Natural killer cell (primary cell): ENCODE results near the gene FAM13A. TPM values are rescaled to one million over a fixed set of nuclear protein-coding genes. Genes with fewer than 3 reads are reported as not detected.

Source experiments
- ATAC-seq, 3 donors: fragments of 150-1000 bp in 2 of 3; fragments of 200-7000 bp in 1 of 3; cut with Tn5 transposase; 1 replicate in 1 of 3; 2 replicates in 2 of 3; pipeline ENCODE4 v1.10.0; 2021; ENCODE audit warnings: mild to moderate bottlenecking in 2 of 3, moderate library complexity in 2 of 3
- DNase-seq, 2 donors: peaks; one replicate each; pipeline versions ENCODE4 v3.0.0 to v3.0.0-alpha.2; 2013 to 2021; ENCODE audit warnings: mixed read lengths in 1 of 2
- H3K27ac ChIP-seq: one replicate; pipeline ENCODE4 v1.5.1; 2013; ENCODE audit warnings: mild to moderate bottlenecking, low read length
- H3K27me3 ChIP-seq: one replicate; pipeline ENCODE4 v1.6.1; 2013; ENCODE audit warnings: low read length; ENCODE audit not compliant: control insufficient read depth, insufficient read depth
- H3K36me3 ChIP-seq: one replicate; pipeline ENCODE4 v1.6.1; 2013; ENCODE audit warnings: low read length; ENCODE audit not compliant: control insufficient read depth, insufficient read depth
- H3K4me1 ChIP-seq: one replicate; pipeline ENCODE4 v1.6.1; 2013; ENCODE audit warnings: low read length; ENCODE audit not compliant: control insufficient read depth, insufficient read depth
- H3K4me3 ChIP-seq: one replicate; pipeline ENCODE4 v1.5.1; 2013; ENCODE audit warnings: low read length
- H3K9me3 ChIP-seq: one replicate; pipeline ENCODE4 v1.6.1; 2013; ENCODE audit warnings: low read length; ENCODE audit not compliant: control insufficient read depth, insufficient read depth
- H3K27ac Mint-ChIP-seq, 2 donors: one replicate each; pipeline ENCODE4 v1.8.0; 2022; ENCODE audit warnings: mild to moderate bottlenecking in 2 of 2, mixed read lengths in 2 of 2, moderate library complexity in 1 of 2
- H3K27me3 Mint-ChIP-seq, 2 donors: one replicate each; pipeline ENCODE4 v1.8.0; 2022; ENCODE audit warnings: low read depth in 2 of 2, mixed read lengths in 2 of 2
- H3K36me3 Mint-ChIP-seq: one replicate; pipeline ENCODE4 v1.8.0; 2022; ENCODE audit warnings: mixed read lengths
- H3K4me1 Mint-ChIP-seq, 2 donors: one replicate each; pipeline ENCODE4 v1.8.0; 2022; ENCODE audit warnings: mixed read lengths in 2 of 2
- H3K4me3 Mint-ChIP-seq: one replicate; pipeline ENCODE4 v1.8.0; 2022; ENCODE audit warnings: mild to moderate bottlenecking, moderate library complexity, mixed read lengths
- H3K9me3 Mint-ChIP-seq, 2 donors: one replicate each; pipeline ENCODE4 v1.8.0; 2022; ENCODE audit warnings: mixed read lengths in 2 of 2
- WGBS: methylation state at CpG from one replicate; pipeline ENCODE4 v1.1.7; 2013; ENCODE audit warnings: missing lambda C conversion rate; ENCODE audit not compliant: insufficient coverage; 5-methylcytosine and 5-hydroxymethylcytosine counted together
- intact Hi-C: fragments of 100-400 bp; cut with micrococcal nuclease; formaldehyde crosslinking; loops from one replicate; pipeline ENCODE4 v1.14.2; 2022
- total RNA-seq, 4 donors: library from RNA; stranded (reverse); fragments of 120-200 nt in 1 of 4; gene quantifications; one replicate each; pipeline versions ENCODE4 v1.2.3 to v1.2.4, GENCODE V29; 2013 to 2022
- TF ChIP-seq, protein P1 (sequence below): fragments of 200-600 bp; IDR thresholded peaks from one replicate; pipeline ENCODE4 v1.8.0; 2022; ENCODE audit warnings: antibody characterized with exemption

FAM13A gene
- total RNA-seq, 3 donors from 2014 or later (not counting 1 experiment from before 2014, with no cell fraction given) = 8.8 to 10.0 (median 8.9) TPM

DNA sequence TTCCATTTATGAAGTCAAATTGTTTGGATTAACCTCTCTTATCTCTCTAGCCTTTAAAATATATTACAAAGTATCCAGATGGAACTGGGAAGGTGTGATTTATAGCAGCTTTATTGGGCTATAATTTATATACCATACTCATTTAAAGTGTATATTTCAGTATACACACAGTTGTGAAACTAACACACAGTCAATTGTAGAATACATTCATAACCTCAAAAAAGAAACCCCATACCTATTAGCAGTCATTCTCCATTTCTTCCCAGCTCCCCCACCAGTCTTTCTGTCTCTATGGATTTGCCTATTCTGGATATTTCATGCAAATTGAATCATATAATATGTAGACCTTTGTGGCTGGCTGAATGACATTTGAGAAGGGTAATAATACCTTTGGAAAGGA is 351.8 kb downstream of the FAM13A start:
- Histone ChIP-seq H3K36me3 (peaks cover 41% of the 10 kb centered on the region), H3K9me3 (no peaks in the 10 kb centered on the region), H3K4me3 (no peak overlapping the region), H3K27ac (no peak overlapping the region), H3K27me3 (no peaks in the 10 kb centered on the region), H3K4me1 (no peaks in the 10 kb centered on the region)
- H3K27me3 Mint-ChIP-seq = no peaks in the 10 kb centered on the region
- DNase-seq (no peak), ATAC-seq (no peak)
- no peak overlapping the region for H3K4me3 Mint-ChIP-seq
- H3K4me1 Mint-ChIP-seq = no peaks in the 10 kb centered on the region
- TF ChIP-seq, protein P1, sequence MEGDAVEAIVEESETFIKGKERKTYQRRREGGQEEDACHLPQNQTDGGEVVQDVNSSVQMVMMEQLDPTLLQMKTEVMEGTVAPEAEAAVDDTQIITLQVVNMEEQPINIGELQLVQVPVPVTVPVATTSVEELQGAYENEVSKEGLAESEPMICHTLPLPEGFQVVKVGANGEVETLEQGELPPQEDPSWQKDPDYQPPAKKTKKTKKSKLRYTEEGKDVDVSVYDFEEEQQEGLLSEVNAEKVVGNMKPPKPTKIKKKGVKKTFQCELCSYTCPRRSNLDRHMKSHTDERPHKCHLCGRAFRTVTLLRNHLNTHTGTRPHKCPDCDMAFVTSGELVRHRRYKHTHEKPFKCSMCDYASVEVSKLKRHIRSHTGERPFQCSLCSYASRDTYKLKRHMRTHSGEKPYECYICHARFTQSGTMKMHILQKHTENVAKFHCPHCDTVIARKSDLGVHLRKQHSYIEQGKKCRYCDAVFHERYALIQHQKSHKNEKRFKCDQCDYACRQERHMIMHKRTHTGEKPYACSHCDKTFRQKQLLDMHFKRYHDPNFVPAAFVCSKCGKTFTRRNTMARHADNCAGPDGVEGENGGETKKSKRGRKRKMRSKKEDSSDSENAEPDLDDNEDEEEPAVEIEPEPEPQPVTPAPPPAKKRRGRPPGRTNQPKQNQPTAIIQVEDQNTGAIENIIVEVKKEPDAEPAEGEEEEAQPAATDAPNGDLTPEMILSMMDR = no peak
- no peak overlapping the region for H3K27ac Mint-ChIP-seq
- intact Hi-C loops = no loop called here
- peaks cover 37% of the 10 kb centered on the region for H3K36me3 Mint-ChIP-seq
- no peaks in the 10 kb centered on the region for H3K9me3 Mint-ChIP-seq

DNA sequence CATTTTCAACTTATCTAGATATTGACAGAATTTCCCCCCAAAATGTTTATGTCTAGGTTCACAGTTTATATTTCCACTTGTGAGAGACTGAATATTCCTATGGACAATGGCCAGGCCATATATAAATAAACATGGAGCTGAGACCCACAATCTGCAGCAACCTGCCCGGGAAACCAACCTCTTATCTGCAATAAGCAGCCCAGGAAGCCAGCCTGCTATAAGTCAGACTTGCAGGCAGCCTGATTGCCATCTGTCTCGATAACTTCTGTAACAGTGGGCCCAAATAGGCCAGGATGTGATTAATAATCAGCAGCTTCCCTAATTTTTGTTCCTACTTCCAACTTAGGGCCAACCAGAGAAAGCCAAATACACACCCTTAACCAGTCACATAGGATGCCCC is 354.2 kb downstream of the FAM13A start:
- no peak for DNase-seq
- no peak overlapping the region for H3K4me3 Mint-ChIP-seq
- 83% methylated on average over 2 of the region's 2 CpGs for WGBS
- peaks cover 31% of the 10 kb centered on the region for H3K36me3 ChIP-seq
- no peak for ATAC-seq
- H3K4me3 ChIP-seq = no peak overlapping the region
- H3K27ac Mint-ChIP-seq = no peak overlapping the region
- H3K27ac ChIP-seq = no peak overlapping the region
- H3K4me1 Mint-ChIP-seq = peaks cover 5 to 11% of the 10 kb centered on the region in 2 donors
- no peaks in the 10 kb centered on the region for H3K9me3 Mint-ChIP-seq
- peaks cover 33% of the 10 kb centered on the region for H3K36me3 Mint-ChIP-seq
- intact Hi-C loops = no loop called here
- TF ChIP-seq, protein P1 = no peak
- no peaks in the 10 kb centered on the region for H3K27me3 Mint-ChIP-seq
- no peaks in the 10 kb centered on the region for H3K27me3 ChIP-seq
- H3K4me1 ChIP-seq = peaks cover 4% of the 10 kb centered on the region
- H3K9me3 ChIP-seq = no peaks in the 10 kb centered on the region

DNA sequence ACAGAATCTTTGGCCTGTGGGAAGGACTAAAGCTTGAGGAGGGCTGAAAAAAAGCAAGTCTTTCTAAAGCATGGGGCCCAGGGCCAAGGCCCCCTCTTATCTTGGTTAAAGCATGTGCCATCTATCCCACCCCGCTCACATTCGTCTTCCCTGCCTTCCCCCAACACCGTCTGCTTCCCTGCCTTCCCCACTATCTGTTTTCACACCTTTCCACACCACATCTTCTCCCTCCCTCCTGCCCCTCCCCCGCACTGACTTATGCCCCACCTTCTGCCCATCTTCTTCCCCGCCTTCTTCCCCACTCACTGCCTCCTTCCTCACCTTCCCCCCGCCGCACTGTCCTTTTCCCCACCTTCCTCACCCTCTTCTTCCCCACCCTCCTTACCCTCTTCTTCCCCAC is 358.5 kb downstream of the FAM13A start:
- Histone ChIP-seq H3K27me3 (no peaks in the 10 kb centered on the region), H3K27ac (no peak overlapping the region), H3K36me3 (no peaks in the 10 kb centered on the region), H3K4me3 (no peak overlapping the region), H3K4me1 (peaks cover 4% of the 10 kb centered on the region), H3K9me3 (no peaks in the 10 kb centered on the region)
- DNase-seq (no peak), ATAC-seq (no peak)
- 94% methylated on average over 7 of the region's 7 CpGs for WGBS
- TF ChIP-seq, protein P1 = no peak
- peak overlapping the region; percentile 86 to 96 for H3K27ac Mint-ChIP-seq
- intact Hi-C loops = no loop called here
- H3K4me1 Mint-ChIP-seq = peaks cover 12 to 20% of the 10 kb centered on the region in 2 donors
- H3K36me3 Mint-ChIP-seq = peaks cover 7% of the 10 kb centered on the region
- H3K27me3 Mint-ChIP-seq = no peaks in the 10 kb centered on the region
- H3K4me3 Mint-ChIP-seq = peak overlapping the region; percentile 95
- H3K9me3 Mint-ChIP-seq = no peaks in the 10 kb centered on the region

DNA sequence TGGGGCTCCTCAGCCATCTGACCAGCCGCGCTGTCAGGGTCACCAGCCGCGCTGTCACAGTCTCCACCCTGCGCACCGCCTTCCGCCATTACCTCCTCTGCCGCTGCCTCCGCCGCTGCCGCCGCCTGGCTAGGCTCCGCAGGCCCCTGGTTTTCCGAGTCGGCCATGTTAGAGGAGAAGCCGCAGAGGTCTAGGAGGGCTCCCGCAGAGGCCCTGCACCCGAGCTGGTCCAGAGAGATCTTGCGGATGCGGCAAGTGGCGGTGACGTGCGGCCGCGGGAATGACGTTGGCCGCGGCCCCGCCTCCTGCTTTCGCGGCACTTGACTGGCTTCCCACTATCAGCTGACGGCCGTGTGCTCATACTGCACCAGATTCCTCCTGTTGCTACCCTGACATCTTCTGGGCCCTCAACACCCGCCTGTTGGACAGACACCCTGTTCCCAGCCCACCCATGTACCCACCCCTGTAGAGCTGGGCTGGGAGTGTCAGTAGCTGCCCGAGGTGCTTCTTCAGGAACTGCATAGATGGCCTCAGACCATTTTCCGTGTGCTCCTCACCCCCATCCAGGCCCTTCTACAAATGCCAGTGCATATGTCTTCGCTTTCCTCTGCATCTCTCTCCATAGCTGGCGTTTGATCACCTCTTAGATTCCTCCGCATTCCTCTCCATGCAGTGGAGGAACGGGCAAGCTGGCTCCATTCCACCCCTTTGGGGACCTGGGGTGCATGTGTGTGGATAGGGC is 359.2 kb downstream of the FAM13A start, which contains the start of gene NAP1L5:
Gene NAP1L5, minus strand, starts transcription at position 242 of the 742 bp plus-strand sequence. Its CDS starts 75 bp downstream, at position 167.
- peak; percentile 75 to 90 for DNase-seq
- Histone ChIP-seq H3K27ac (peak within 1 kb of the TSS; percentile 78), H3K27me3 (no peaks in the 10 kb centered on the region), H3K9me3 (no peaks in the 10 kb centered on the region), H3K36me3 (peaks cover 3% of the 10 kb centered on the region), H3K4me1 (peaks cover 4% of the 10 kb centered on the region), H3K4me3 (peak within 1 kb of the TSS; percentile 90)
- TF ChIP-seq, protein P1 = no peak
- ATAC-seq = peak; percentile 90 to 94 (median 91)
- Mint-ChIP-seq H3K27me3 (no peaks in the 10 kb centered on the region), H3K9me3 (no peaks in the 10 kb centered on the region), H3K27ac (peak within 1 kb of the TSS; percentile 86 to 96), H3K4me1 (peaks cover 12 to 20% of the 10 kb centered on the region in 2 donors), H3K4me3 (peak within 1 kb of the TSS; percentile 95), H3K36me3 (peaks cover 5% of the 10 kb centered on the region)
- intact Hi-C loops = loop anchor here (1.0 kb wide), 1 partner anchor 126 kb away; no protein-coding TSS in a partner anchor
- WGBS = 54% methylated on average over 38 of the region's 40 CpGs
